ENCODE data around the gene CCNB2.

CCNB2 gene

GRCh38 chr15:59104912-59105732 is at the start of gene CCNB2:
Gene CCNB2 (plus strand): TSS chr15:59105146. CDS start chr15:59105269, 123 bp downstream.
- H3K4me1 Mint-ChIP-seq: peaks cover 18% of the 10 kb centered on the region
- DNase-seq: peak; percentile 80
- H3K27me3 Mint-ChIP-seq: no peaks in the 10 kb centered on the region
- no peaks in the 10 kb centered on the region for H3K9me3 Mint-ChIP-seq
- peak; percentile 99 for ATAC-seq
- peak within 1 kb of the TSS; percentile 91 for H3K27ac Mint-ChIP-seq
- peaks cover 23% of the 10 kb centered on the region for H3K36me3 Mint-ChIP-seq (ENCODE audit: low read depth)
- H3K4me3 Mint-ChIP-seq: peak within 1 kb of the TSS; percentile 90

GRCh38 chr15:59059076-59059597 is 45.8 kb upstream of the CCNB2 start:
- Mint-ChIP-seq H3K4me1 (peaks cover 12% of the 10 kb centered on the region), H3K27me3 (no peaks in the 10 kb centered on the region), H3K4me3 (no peak overlapping the region), H3K36me3 (ENCODE audit: low read depth) (peaks cover 48% of the 10 kb centered on the region), H3K27ac (no peak overlapping the region), H3K9me3 (no peaks in the 10 kb centered on the region)
- no peak for DNase-seq
- no peak for ATAC-seq

GRCh38 chr15:59060348-59060747 is 44.6 kb upstream of the CCNB2 start:
- H3K27ac Mint-ChIP-seq: no peak overlapping the region
- no peaks in the 10 kb centered on the region for H3K27me3 Mint-ChIP-seq
- H3K4me3 Mint-ChIP-seq: no peak overlapping the region
- DNase-seq (no peak), ATAC-seq (no peak)
- peaks cover 4% of the 10 kb centered on the region for H3K4me1 Mint-ChIP-seq
- H3K9me3 Mint-ChIP-seq: no peaks in the 10 kb centered on the region
- peaks cover 48% of the 10 kb centered on the region for H3K36me3 Mint-ChIP-seq (ENCODE audit: low read depth)

- H3K36me3 Mint-ChIP-seq (ENCODE audit: low read depth): peaks cover 55% of the 10 kb centered on the region
- H3K9me3 Mint-ChIP-seq: no peaks in the 10 kb centered on the region
- no peaks in the 10 kb centered on the region for H3K27me3 Mint-ChIP-seq
- peaks cover 4% of the 10 kb centered on the region for H3K4me1 Mint-ChIP-seq
- no peak for DNase-seq
- H3K4me3 Mint-ChIP-seq: no peak overlapping the region
- ATAC-seq: no peak
- H3K27ac Mint-ChIP-seq: no peak overlapping the region
Observed at GRCh38 chr15:59063042-59063441, 41.9 kb upstream of the CCNB2 start.

- Mint-ChIP-seq H3K4me3 (no peak overlapping the region), H3K36me3 (ENCODE audit: low read depth) (peaks cover 56% of the 10 kb centered on the region), H3K9me3 (no peaks in the 10 kb centered on the region), H3K27me3 (no peaks in the 10 kb centered on the region), H3K4me1 (peaks cover 10% of the 10 kb centered on the region), H3K27ac (no peak overlapping the region)
- no peak for ATAC-seq
- DNase-seq: no peak
Observed at GRCh38 chr15:59069430-59069829, 35.5 kb upstream of the CCNB2 start.

- ATAC-seq (peak; percentile 46), DNase-seq (no peak)
- H3K4me1 Mint-ChIP-seq: peaks cover 15% of the 10 kb centered on the region
- no peaks in the 10 kb centered on the region for H3K9me3 Mint-ChIP-seq
- peak overlapping the region; percentile 72 for H3K27ac Mint-ChIP-seq
- H3K27me3 Mint-ChIP-seq: no peaks in the 10 kb centered on the region
- peaks cover 45% of the 10 kb centered on the region for H3K36me3 Mint-ChIP-seq (ENCODE audit: low read depth)
- H3K4me3 Mint-ChIP-seq: no peak overlapping the region
Observed at GRCh38 chr15:59074607-59075006, 30.3 kb upstream of the CCNB2 start.

GRCh38 chr15:59087731-59088130 is 17.2 kb upstream of the CCNB2 start:
- no peak overlapping the region for H3K4me3 Mint-ChIP-seq
- no peak for DNase-seq
- H3K36me3 Mint-ChIP-seq (ENCODE audit: low read depth): peaks cover 21% of the 10 kb centered on the region
- no peaks in the 10 kb centered on the region for H3K27me3 Mint-ChIP-seq
- H3K4me1 Mint-ChIP-seq: no peaks in the 10 kb centered on the region
- no peak overlapping the region for H3K27ac Mint-ChIP-seq
- H3K9me3 Mint-ChIP-seq: no peaks in the 10 kb centered on the region
- no peak for ATAC-seq

- DNase-seq (no peak), ATAC-seq (no peak)
- Mint-ChIP-seq H3K4me3 (no peak overlapping the region), H3K9me3 (no peaks in the 10 kb centered on the region), H3K27ac (no peak overlapping the region), H3K4me1 (peaks cover 11% of the 10 kb centered on the region), H3K36me3 (ENCODE audit: low read depth) (peaks cover 37% of the 10 kb centered on the region), H3K27me3 (no peaks in the 10 kb centered on the region)
Observed at GRCh38 chr15:59094077-59094476, 10.9 kb upstream of the CCNB2 start.

- Mint-ChIP-seq H3K27ac (no peak overlapping the region), H3K4me3 (no peak overlapping the region), H3K36me3 (ENCODE audit: low read depth) (peaks cover 30% of the 10 kb centered on the region), H3K9me3 (no peaks in the 10 kb centered on the region), H3K27me3 (no peaks in the 10 kb centered on the region), H3K4me1 (peaks cover 14% of the 10 kb centered on the region)
- ATAC-seq (peak; percentile 79), DNase-seq (no peak)
Observed at GRCh38 chr15:59096429-59096828, 8.5 kb upstream of the CCNB2 start.

- Mint-ChIP-seq H3K36me3 (ENCODE audit: low read depth) (peaks cover 20% of the 10 kb centered on the region), H3K9me3 (no peaks in the 10 kb centered on the region), H3K27ac (no peak overlapping the region), H3K27me3 (no peaks in the 10 kb centered on the region), H3K4me3 (no peak overlapping the region), H3K4me1 (peaks cover 18% of the 10 kb centered on the region)
- ATAC-seq (no peak), DNase-seq (no peak)
Observed at GRCh38 chr15:59099162-59099685, 5.7 kb upstream of the CCNB2 start.

- DNase-seq (no peak), ATAC-seq (peak; percentile 55)
- Mint-ChIP-seq H3K4me3 (peak overlapping the region; percentile 90), H3K27ac (peak overlapping the region; percentile 91), H3K9me3 (no peaks in the 10 kb centered on the region), H3K27me3 (no peaks in the 10 kb centered on the region), H3K36me3 (ENCODE audit: low read depth) (peaks cover 19% of the 10 kb centered on the region), H3K4me1 (peaks cover 18% of the 10 kb centered on the region)
Observed at GRCh38 chr15:59104602-59104911, 389 bp upstream of the CCNB2 start.

- no peaks in the 10 kb centered on the region for H3K9me3 Mint-ChIP-seq
- peaks cover 25% of the 10 kb centered on the region for H3K36me3 Mint-ChIP-seq (ENCODE audit: low read depth)
- peaks cover 18% of the 10 kb centered on the region for H3K4me1 Mint-ChIP-seq
- DNase-seq (no peak), ATAC-seq (no peak)
- H3K27me3 Mint-ChIP-seq: no peaks in the 10 kb centered on the region
- H3K4me3 Mint-ChIP-seq: peak overlapping the region; percentile 90
- peak overlapping the region; percentile 91 for H3K27ac Mint-ChIP-seq
Observed at GRCh38 chr15:59105854-59106253, 908 bp downstream of the CCNB2 start.

GRCh38 chr15:59111251-59111650 is 6.3 kb downstream of the CCNB2 start:
- Mint-ChIP-seq H3K4me1 (no peaks in the 10 kb centered on the region), H3K36me3 (ENCODE audit: low read depth) (peaks cover 48% of the 10 kb centered on the region), H3K4me3 (no peak overlapping the region), H3K9me3 (no peaks in the 10 kb centered on the region), H3K27ac (no peak overlapping the region), H3K27me3 (no peaks in the 10 kb centered on the region)
- ATAC-seq: no peak
- no peak for DNase-seq

GRCh38 chr15:59115047-59115446 is 10.1 kb downstream of the CCNB2 start:
- Mint-ChIP-seq H3K27me3 (no peaks in the 10 kb centered on the region), H3K4me1 (no peaks in the 10 kb centered on the region), H3K27ac (no peak overlapping the region), H3K9me3 (no peaks in the 10 kb centered on the region), H3K4me3 (no peak overlapping the region), H3K36me3 (ENCODE audit: low read depth) (peaks cover 58% of the 10 kb centered on the region)
- DNase-seq (no peak), ATAC-seq (no peak)

- DNase-seq: no peak
- ATAC-seq: no peak
- Mint-ChIP-seq H3K27ac (no peak overlapping the region), H3K9me3 (no peaks in the 10 kb centered on the region), H3K27me3 (no peaks in the 10 kb centered on the region), H3K4me3 (no peak overlapping the region), H3K36me3 (ENCODE audit: low read depth) (peaks cover 60% of the 10 kb centered on the region), H3K4me1 (no peaks in the 10 kb centered on the region)
Observed at GRCh38 chr15:59116141-59116540, 11.2 kb downstream of the CCNB2 start.
